Testis (tissue), 3 donors: Measurements from ENCODE around the gene PAFAH1B1. TPM values are rescaled to one million over a fixed set of nuclear protein-coding genes. Genes with fewer than 3 reads are reported as not detected.

Experiments used
- DNase-seq: peaks from one replicate; pipeline ENCODE4 v3.0.0-alpha.2; 2019
- H3K27ac ChIP-seq, 2 donors: fragments of 200-600 bp; sonication (generic); one replicate each; pipeline ENCODE4 v1.5.1; 2019
- H3K27me3 ChIP-seq: fragments of 200-600 bp; sonication (generic); one replicate; pipeline ENCODE4 v1.5.1; 2019
- H3K36me3 ChIP-seq: fragments of 200-600 bp; sonication (generic); one replicate; pipeline ENCODE4 v1.5.1; 2017; ENCODE audit warnings: low read depth; ENCODE audit errors: missing control alignments
- H3K4me1 ChIP-seq: fragments of 200-600 bp; sonication (generic); one replicate; pipeline ENCODE4 v1.5.1; 2019
- H3K4me3 ChIP-seq, 2 donors: fragments of 200-600 bp; sonication (generic); one replicate each; pipeline ENCODE4 v1.5.1; 2017 to 2019
- H3K9me3 ChIP-seq: fragments of 200-600 bp; sonication (generic); one replicate; pipeline ENCODE4 v1.5.1; 2017
- POLR2A ChIP-seq: fragments of 450-650 bp; IDR thresholded peaks from one replicate; pipeline ENCODE4 v1.6.1; 2017; ENCODE audit warnings: antibody characterized with exemption, mild to moderate bottlenecking, moderate library complexity
- WGBS, 2 donors: methylation state at CpG; one replicate each; pipeline ENCODE4 v1.1.5; 2018; 5-methylcytosine and 5-hydroxymethylcytosine counted together
- intact Hi-C: fragments of 100-400 bp; cut with DNase I; formaldehyde crosslinking; loops from one replicate; pipeline ENCODE4 v1.15.1; 2023; ENCODE audit warnings: low total_unique reads
- microRNA-seq, 2 donors: library from miRNA; unstranded; fragments of <30 nt; microRNA quantifications; one replicate each; pipeline ENCODE4, GENCODE V29; 2016; ENCODE audit warnings: borderline number of aligned reads in 2 of 2, borderline replicate concordance in 1 of 2
- polyA plus RNA-seq: library from polyadenylated mRNA; stranded (reverse); fragments of 350-450 nt; fragmentation: Illumina TruSeq; extraction: RNeasy Lipid Tissue Mini Kit (QIAGEN cat#74804); gene quantifications from one replicate; pipeline ENCODE4 v1.2.3, GENCODE V29; 2014; ENCODE audit warnings: low read depth, low replicate concordance; ENCODE audit not compliant: insufficient read depth
- small RNA-seq, 2 donors: library from RNA; depleted of rRNA; stranded (forward); fragments of <200 nt; gene quantifications; one replicate each; pipeline ENCODE3, GENCODE V24; 2016
- total RNA-seq, 2 donors: library from RNA; depleted of rRNA; stranded (reverse); fragments of >200 nt; gene quantifications; one replicate each; pipeline ENCODE4 v1.2.3, GENCODE V29; 2016
- TF ChIP-seq, protein P1 (sequence below), 3 experiments: fragments of 450-650 bp in 2 of 3; fragments of 200-600 bp in 1 of 3; sonication (generic) in 1 of 3; IDR thresholded peaks; one replicate each; pipeline ENCODE4 v1.5.1; 2016 to 2019; ENCODE audit warnings: antibody characterized with exemption in 3 of 3, mild to moderate bottlenecking in 2 of 3, moderate library complexity in 1 of 3

The PAFAH1B1 gene
- total and polyA plus RNA-seq, 3 donors from 2014 or later = 157 to 597 (median 225) TPM

DNA sequence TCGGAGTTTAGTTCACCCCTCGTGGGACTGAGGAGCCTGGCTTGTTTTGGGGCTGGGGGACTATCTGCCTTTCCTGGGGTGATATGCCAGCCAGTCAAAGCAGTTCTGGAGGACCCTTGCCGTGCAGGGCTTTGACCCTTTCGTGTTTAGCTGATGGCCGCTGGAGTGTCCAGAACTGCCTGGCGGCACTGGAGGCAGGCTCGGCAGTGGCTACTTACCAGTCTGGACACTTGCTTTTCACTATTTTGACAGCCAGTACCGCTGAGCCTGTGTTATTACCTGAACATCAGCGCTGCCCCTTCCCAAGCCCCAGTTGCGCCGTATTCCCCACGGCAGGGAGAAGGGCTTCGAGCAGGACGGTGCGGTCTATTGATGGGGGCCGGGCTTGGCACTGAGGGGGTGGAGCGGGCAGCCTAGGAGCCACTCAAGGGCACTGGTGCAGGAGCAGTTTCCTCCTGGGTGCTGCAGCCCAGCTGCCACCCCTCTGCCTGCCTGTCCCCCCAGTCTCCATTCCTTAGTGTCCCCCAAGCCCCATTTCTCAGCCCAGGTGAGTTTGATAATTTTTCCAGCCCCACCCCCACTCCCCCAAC lies 137.4 kb downstream of the PAFAH1B1 start:
- DNase-seq = no peak
- Histone ChIP-seq H3K36me3 (no peaks in the 10 kb centered on the region), H3K4me1 (no peaks in the 10 kb centered on the region), H3K9me3 (no peaks in the 10 kb centered on the region), H3K27ac (no peak overlapping the region), H3K4me3 (no peak overlapping the region), H3K27me3 (no peaks in the 10 kb centered on the region)
- 67 to 77% methylated on average over 3 to 17 of the region's 17 CpGs for WGBS, 2 donors
- intact Hi-C loops = no loop called here
- no peak for TF ChIP-seq POLR2A
- TF ChIP-seq, protein P1, sequence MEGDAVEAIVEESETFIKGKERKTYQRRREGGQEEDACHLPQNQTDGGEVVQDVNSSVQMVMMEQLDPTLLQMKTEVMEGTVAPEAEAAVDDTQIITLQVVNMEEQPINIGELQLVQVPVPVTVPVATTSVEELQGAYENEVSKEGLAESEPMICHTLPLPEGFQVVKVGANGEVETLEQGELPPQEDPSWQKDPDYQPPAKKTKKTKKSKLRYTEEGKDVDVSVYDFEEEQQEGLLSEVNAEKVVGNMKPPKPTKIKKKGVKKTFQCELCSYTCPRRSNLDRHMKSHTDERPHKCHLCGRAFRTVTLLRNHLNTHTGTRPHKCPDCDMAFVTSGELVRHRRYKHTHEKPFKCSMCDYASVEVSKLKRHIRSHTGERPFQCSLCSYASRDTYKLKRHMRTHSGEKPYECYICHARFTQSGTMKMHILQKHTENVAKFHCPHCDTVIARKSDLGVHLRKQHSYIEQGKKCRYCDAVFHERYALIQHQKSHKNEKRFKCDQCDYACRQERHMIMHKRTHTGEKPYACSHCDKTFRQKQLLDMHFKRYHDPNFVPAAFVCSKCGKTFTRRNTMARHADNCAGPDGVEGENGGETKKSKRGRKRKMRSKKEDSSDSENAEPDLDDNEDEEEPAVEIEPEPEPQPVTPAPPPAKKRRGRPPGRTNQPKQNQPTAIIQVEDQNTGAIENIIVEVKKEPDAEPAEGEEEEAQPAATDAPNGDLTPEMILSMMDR (IDR thresholded peaks at IDR 0.05) = no peak

DNA sequence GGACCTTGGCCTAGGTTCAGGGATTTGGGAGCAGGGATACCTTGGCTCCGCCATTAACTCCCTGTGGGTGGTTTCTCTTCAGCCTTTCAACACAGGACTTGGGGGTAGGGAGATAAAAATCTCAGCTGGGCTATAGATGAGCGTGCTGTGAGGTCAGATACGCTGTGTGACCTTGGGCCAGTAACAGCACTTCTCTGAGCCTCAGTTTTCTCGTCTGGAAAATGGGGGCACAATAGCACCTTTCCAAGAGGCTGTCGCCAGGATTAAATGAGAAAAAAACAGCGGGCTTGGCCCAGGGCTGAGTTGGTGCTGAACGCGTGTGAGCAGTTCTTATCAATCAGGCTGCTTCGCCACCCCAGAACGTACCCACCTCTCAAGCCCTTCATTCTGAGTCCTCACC lies 138.4 kb downstream of the PAFAH1B1 start:
- H3K4me3 ChIP-seq = no peak overlapping the region
- H3K9me3 ChIP-seq = no peaks in the 10 kb centered on the region
- H3K27ac ChIP-seq = no peak overlapping the region
- H3K36me3 ChIP-seq = no peaks in the 10 kb centered on the region
- no peaks in the 10 kb centered on the region for H3K27me3 ChIP-seq
- intact Hi-C loops = no loop called here
- no peak for DNase-seq
- H3K4me1 ChIP-seq = no peaks in the 10 kb centered on the region
- WGBS, 2 donors = 84 to 85% methylated on average over 10 of the region's 10 CpGs
- TF ChIP-seq POLR2A = no peak
- TF ChIP-seq, protein P1 (IDR thresholded peaks at IDR 0.05) = no peak

DNA sequence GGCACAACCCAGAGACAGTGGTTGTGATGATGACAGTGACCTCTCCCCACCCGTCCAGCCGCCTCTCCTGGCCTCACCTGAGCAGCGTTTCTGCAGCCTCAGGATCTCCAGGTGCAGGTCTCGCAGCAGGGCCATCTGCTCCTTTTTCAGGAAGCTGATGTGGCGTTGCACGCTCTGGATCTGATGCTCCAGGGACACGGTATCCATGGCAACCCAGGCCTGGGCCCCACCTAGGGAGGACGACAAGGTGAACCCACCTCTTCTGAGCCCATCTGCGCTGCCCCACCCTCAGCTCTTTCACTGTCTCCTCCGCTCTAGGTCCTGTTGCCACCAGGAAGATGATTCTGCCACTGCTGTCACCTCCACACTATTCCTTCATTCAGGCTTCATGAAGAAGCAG lies 141.5 kb downstream of the PAFAH1B1 start:
- H3K4me3 ChIP-seq = no peak overlapping the region
- 80 to 82% methylated on average over 10 of the region's 10 CpGs for WGBS, 2 donors
- H3K9me3 ChIP-seq = no peaks in the 10 kb centered on the region
- no peaks in the 10 kb centered on the region for H3K36me3 ChIP-seq
- H3K4me1 ChIP-seq = no peaks in the 10 kb centered on the region
- intact Hi-C loops = no loop called here
- H3K27ac ChIP-seq = no peak overlapping the region
- no peak for DNase-seq
- no peak for TF ChIP-seq POLR2A
- TF ChIP-seq, protein P1 (IDR thresholded peaks at IDR 0.05) = no peak
- H3K27me3 ChIP-seq = no peaks in the 10 kb centered on the region

Small RNA genes lying within 50 kb of the gene (microRNA-seq; reads per million reads assigned to microRNA genes)
- 0 reads per million in 2 donors for gene MIR6776

Small RNA genes lying within 50 kb of the gene (small RNA-seq; reads per million reads assigned to genes)
- gene MIR6776 (0 reads per million in 2 donors), gene RN7SL608P (0 reads per million in 2 donors)

Other genes starting within 250 kb of the PAFAH1B1 start
- 10 to 100 TPM; 46.3 to 67.7 TPM for gene MNT, start 192.6 kb upstream of the PAFAH1B1 start, total RNA-seq
- 27.9 TPM for gene MNT, start 192.6 kb upstream of the PAFAH1B1 start, polyA plus RNA-seq
- 10 to 100 TPM; 42.7 to 53.6 TPM for gene METTL16, start 81.8 kb upstream of the PAFAH1B1 start, total RNA-seq
- gene METTL16, start 81.8 kb upstream of the PAFAH1B1 start, polyA plus RNA-seq = 23.1 TPM
- gene CLUH, start 118.1 kb downstream of the PAFAH1B1 start, total RNA-seq = 100 to 1,000 TPM; 173 to 183 TPM
- 60.1 TPM for gene CLUH, start 118.1 kb downstream of the PAFAH1B1 start, polyA plus RNA-seq
- gene CCDC92B, start 156.0 kb downstream of the PAFAH1B1 start, total RNA-seq = 1 to 10 TPM; 3.9 to 4.0 TPM
- gene CCDC92B, start 156.0 kb downstream of the PAFAH1B1 start, polyA plus RNA-seq = 2.2 TPM
- 10 to 100 TPM; 15.1 to 21.7 TPM for gene RAP1GAP2, start 202.8 kb downstream of the PAFAH1B1 start, total RNA-seq
- 10.4 TPM for gene RAP1GAP2, start 202.8 kb downstream of the PAFAH1B1 start, polyA plus RNA-seq